Measurements from ENCODE around the gene CAPN1. TPM values are rescaled to one million over a fixed set of nuclear protein-coding genes. Genes with fewer than 3 reads are reported as not detected.

The CAPN1 gene
- polyA plus RNA-seq, 1 of the 3 experiments (the other 2 are of a cell fraction), result 92.2 TPM

DNA sequence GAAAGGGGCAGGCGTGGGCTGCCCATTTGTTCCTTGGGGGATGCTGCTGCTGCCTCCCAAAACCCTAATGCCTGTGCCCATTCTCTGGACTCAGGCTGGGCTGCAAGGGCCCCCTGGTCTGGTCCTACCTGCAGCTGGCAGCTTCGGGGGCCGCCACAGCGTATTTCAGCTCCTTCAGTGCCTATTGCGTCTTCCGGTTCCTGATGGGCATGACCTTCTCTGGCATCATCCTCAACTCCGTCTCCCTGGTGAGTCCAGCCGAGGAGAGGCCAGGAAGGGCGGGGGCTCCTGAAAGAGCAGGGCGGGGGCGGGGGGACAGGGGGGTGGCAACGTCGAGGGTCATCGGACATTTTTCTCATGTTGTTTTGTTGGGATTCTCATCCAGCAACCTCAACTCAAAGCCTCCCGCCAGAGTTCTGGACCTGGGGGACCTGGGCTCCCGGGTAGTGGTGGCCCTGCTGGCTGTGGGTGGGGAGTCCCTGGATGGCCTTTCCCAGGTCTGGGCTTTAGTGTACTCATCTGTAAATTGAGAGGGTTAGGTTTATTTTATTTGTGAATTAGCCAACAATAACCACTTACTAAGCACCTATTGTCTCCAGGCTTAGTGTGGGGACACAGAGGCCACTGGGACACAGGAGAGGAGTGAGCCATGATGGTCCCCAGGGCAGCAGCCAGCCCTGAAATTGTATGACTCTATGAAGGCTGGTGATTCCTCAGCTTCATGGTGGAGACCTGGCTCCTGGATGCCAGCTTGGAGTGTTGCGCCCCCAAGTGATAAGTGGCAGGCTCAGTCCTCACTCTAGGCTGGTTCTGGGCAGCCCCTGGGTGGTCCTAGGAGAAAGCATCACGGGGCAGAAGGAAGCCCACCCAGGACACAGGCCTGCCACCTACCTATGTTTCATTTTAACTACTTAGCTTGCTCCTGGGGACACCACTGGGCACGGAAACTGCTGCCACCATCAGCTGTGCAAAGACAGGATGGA is 36.0 kb downstream of the CAPN1 start:
- H3F3A ChIP-seq (replicated peaks; ENCODE audit: insufficient read depth), result peaks cover 3% of the 10 kb centered on the region
- H3K4me2 ChIP-seq, result no peak overlapping the region
- POLR2A ChIA-PET, result no interaction called here
- H3K9me3 ChIP-seq, result no peaks in the 10 kb centered on the region
- H3K9me2 ChIP-seq, result no peaks in the 10 kb centered on the region
- H3K4me1 ChIP-seq (ENCODE audit: control insufficient read depth in 1 of 2, insufficient read depth in 2 of 2, low read depth in 1 of 2, low read length in 1 of 2), result peaks cover 0 to 5% of the 10 kb centered on the region in 2 experiments; a peak in 1 of 4 replicates
- no peak overlapping the region for H3K27ac ChIP-seq (ENCODE audit: low read depth in 2 of 2, low read length in 1 of 2)
- WGBS (ENCODE audit: low lambda C conversion rate), result 89% methylated on average over 14 of the region's 19 CpGs
- no peak for DNase-seq
- H3K4me3 ChIP-seq (ENCODE audit: low read depth in 2 of 2, low read length in 1 of 2), result no peak overlapping the region
- H3K9ac ChIP-seq, result no peak overlapping the region
- no peaks in the 10 kb centered on the region for H4K20me1 ChIP-seq (ENCODE audit: insufficient read depth)
- H3K27me3 ChIP-seq (ENCODE audit: insufficient read depth), result no peaks in the 10 kb centered on the region
- CTCF ChIA-PET, result interaction anchor here (0.6 to 1.7 kb wide), 7 partner anchors 9 to 107 kb away, joined by 3 to 7 read pairs (median 3); no protein-coding TSS in a partner anchor
- no peak overlapping the region for H2AFZ ChIP-seq (ENCODE audit: low read depth)
- TF ChIP-seq NFIC (IDR thresholded peaks at IDR 0.05; ENCODE audit: borderline replicate concordance) (no peak), POLR2AphosphoS5 (IDR thresholded peaks at IDR 0.05; ENCODE audit: low read depth, low read length) (no peak), FOXM1 (IDR thresholded peaks at IDR 0.05; ENCODE audit: low read depth) (no peak), GABPA (IDR thresholded peaks at IDR 0.05; ENCODE audit: low read depth) (no peak), FOSL2 (IDR thresholded peaks at IDR 0.05; ENCODE audit: borderline replicate concordance, low read depth) (no peak), TEAD4 (IDR thresholded peaks at IDR 0.05; ENCODE audit: borderline replicate concordance, insufficient read depth) (no peak), CHD2 (IDR thresholded peaks at IDR 0.05; ENCODE audit: low read length, partially characterized antibody) (no peak), FOXJ3 (CRISPR knock-in tag; IDR thresholded peaks at IDR 0.05) (no peak), SMC3 (IDR thresholded peaks at IDR 0.05; ENCODE audit: low read depth, low read length) (no peak)
- H3K36me3 ChIP-seq (replicated peaks in 1 of 2; ENCODE audit: control insufficient read depth in 1 of 2, insufficient read depth in 2 of 2, low read length in 1 of 2), result no peaks in the 10 kb centered on the region
- no peaks in the 10 kb centered on the region for H3K79me2 ChIP-seq (ENCODE audit: insufficient read depth)

GRCh38 chr11:65218446-65218845 is 36.7 kb downstream of the CAPN1 start:
- 76% methylated on average over 9 of the region's 9 CpGs for WGBS (ENCODE audit: low lambda C conversion rate)

More at GRCh38 chr11:65218446-65218845, 36.7 kb downstream of the CAPN1 start:
- Histone ChIP-seq H3K9me3 (no peaks in the 10 kb centered on the region), H3F3A (replicated peaks; ENCODE audit: insufficient read depth) (peaks cover 3% of the 10 kb centered on the region), H3K4me3 (ENCODE audit: low read depth in 2 of 2, low read length in 1 of 2) (no peak overlapping the region), H3K79me2 (ENCODE audit: insufficient read depth) (no peaks in the 10 kb centered on the region), H3K36me3 (replicated peaks in 1 of 2; ENCODE audit: control insufficient read depth in 1 of 2, insufficient read depth in 2 of 2, low read length in 1 of 2) (no peaks in the 10 kb centered on the region), H3K4me2 (no peak overlapping the region), H2AFZ (ENCODE audit: low read depth) (no peak overlapping the region), H4K20me1 (ENCODE audit: insufficient read depth) (no peaks in the 10 kb centered on the region), H3K27me3 (ENCODE audit: insufficient read depth) (no peaks in the 10 kb centered on the region), H3K27ac (ENCODE audit: low read depth in 2 of 2, low read length in 1 of 2) (no peak overlapping the region), H3K9me2 (no peaks in the 10 kb centered on the region), H3K4me1 (ENCODE audit: control insufficient read depth in 1 of 2, insufficient read depth in 2 of 2, low read depth in 1 of 2, low read length in 1 of 2) (peaks cover 0 to 5% of the 10 kb centered on the region in 2 experiments; a peak in 1 of 4 replicates), H3K9ac (no peak overlapping the region)
- no peak for TF ChIP-seq SIN3A (IDR thresholded peaks at IDR 0.05; ENCODE audit: borderline replicate concordance, low read depth, low read length)
- TF ChIP-seq ELF1 (IDR thresholded peaks at IDR 0.05), result no peak
- TF ChIP-seq CHD2 (IDR thresholded peaks at IDR 0.05; ENCODE audit: low read length, partially characterized antibody), result no peak
- no peak for TF ChIP-seq PBX3 (IDR thresholded peaks at IDR 0.05)
- TF ChIP-seq POLR2AphosphoS5 (IDR thresholded peaks at IDR 0.05; ENCODE audit: low read depth, low read length), result no peak
- TF ChIP-seq NFIC (IDR thresholded peaks at IDR 0.05; ENCODE audit: borderline replicate concordance), result no peak
- TF ChIP-seq CTCF (IDR thresholded peaks at IDR 0.05), result no peak
- no peak for TF ChIP-seq EP300 (IDR thresholded peaks at IDR 0.05; ENCODE audit: borderline replicate concordance in 1 of 2, low read depth in 1 of 2, low read length in 1 of 2)
- TF ChIP-seq NRF1 (IDR thresholded peaks at IDR 0.05; ENCODE audit: low read depth, low read length), result no peak
- TF ChIP-seq RFX5 (IDR thresholded peaks at IDR 0.05; ENCODE audit: low read length), result no peak
- TF ChIP-seq SMC3 (IDR thresholded peaks at IDR 0.05; ENCODE audit: low read depth, low read length), result no peak
- no peak for TF ChIP-seq TEAD4 (IDR thresholded peaks at IDR 0.05; ENCODE audit: borderline replicate concordance, insufficient read depth)
- no peak for TF ChIP-seq FOXJ3 (CRISPR knock-in tag; IDR thresholded peaks at IDR 0.05)
- ChIA-PET CTCF (interaction anchor here (0.6 to 1.7 kb wide), 7 partner anchors 10 to 108 kb away, joined by 3 to 7 read pairs (median 3); no protein-coding TSS in a partner anchor), POLR2A (no interaction called here)
- no peak for DNase-seq
